WTC11 (cell line): ENCODE measurements around the gene FCER1G.

Source experiments
- ATF1 ChIP-seq: sonication (generic); formaldehyde crosslinking; IDR thresholded peaks from 2 replicates; pipeline ENCODE4 v1.8.1; 2023; ENCODE audit warnings: mild to moderate bottlenecking, moderate library complexity, missing genetic modification reagents
- CREM ChIP-seq: sonication (generic); formaldehyde crosslinking; IDR thresholded peaks from 2 replicates; pipeline ENCODE4 v1.8.1; 2022; ENCODE audit warnings: mild to moderate bottlenecking, missing genetic modification reagents, moderate library complexity
- FOXJ3 ChIP-seq: sonication (generic); formaldehyde crosslinking; IDR thresholded peaks from 2 replicates; pipeline ENCODE4 v1.9.0; 2021; ENCODE audit warnings: missing genetic modification reagents, mild to moderate bottlenecking, borderline replicate concordance
- SMAD4 ChIP-seq: sonication (generic); formaldehyde crosslinking; IDR thresholded peaks from 2 replicates; pipeline ENCODE4 v1.8.0; 2022; ENCODE audit warnings: mild to moderate bottlenecking, missing genetic modification reagents
- TCF7 ChIP-seq: sonication (generic); formaldehyde crosslinking; IDR thresholded peaks from 2 replicates; pipeline ENCODE4 v1.8.0; 2022; ENCODE audit warnings: mild to moderate bottlenecking, low read depth, missing genetic modification reagents, moderate library complexity
- ZNF232 ChIP-seq: sonication (generic); formaldehyde crosslinking; IDR thresholded peaks from 2 replicates; pipeline ENCODE4 v1.8.0; 2022; ENCODE audit warnings: mild to moderate bottlenecking, missing genetic modification reagents
- ZNF317 ChIP-seq: sonication (generic); formaldehyde crosslinking; IDR thresholded peaks from 2 replicates; pipeline ENCODE4 v1.8.1; 2023; ENCODE audit warnings: low read depth, mild to moderate bottlenecking, moderate library complexity, missing genetic modification reagents, borderline replicate concordance
- TF ChIP-seq, protein P1 (sequence below): fragments of 200-600 bp; IDR thresholded peaks from 2 replicates; pipeline ENCODE4 v1.8.0; 2022; ENCODE audit warnings: antibody characterized with exemption
- TF ChIP-seq, protein P2 (sequence below): sonication (generic); formaldehyde crosslinking; IDR thresholded peaks from 2 replicates; pipeline ENCODE4 v1.8.1; 2022; ENCODE audit warnings: low read depth, missing genetic modification reagents, borderline replicate concordance

DNA sequence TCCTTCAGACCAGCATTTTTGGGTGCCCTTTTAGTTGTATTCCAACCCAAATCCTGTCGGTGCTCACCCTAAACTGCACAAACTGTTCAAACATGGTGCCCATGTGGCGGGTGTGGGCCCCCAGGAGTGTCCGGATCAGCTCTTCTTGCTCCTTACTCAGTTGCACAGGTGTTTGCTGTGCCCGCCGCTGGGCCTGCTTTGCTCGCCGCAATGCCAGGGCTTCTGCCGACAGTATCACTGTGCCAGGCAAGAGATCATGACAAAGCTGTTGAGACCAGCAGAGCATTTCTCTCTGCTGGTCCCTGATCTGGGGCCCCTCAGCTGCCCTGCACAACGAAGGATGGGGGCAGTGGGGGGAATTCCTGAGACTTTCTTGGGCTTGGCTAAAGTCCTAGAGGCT is 18.0 kb downstream of the FCER1G start:
- TF ChIP-seq, protein P1, sequence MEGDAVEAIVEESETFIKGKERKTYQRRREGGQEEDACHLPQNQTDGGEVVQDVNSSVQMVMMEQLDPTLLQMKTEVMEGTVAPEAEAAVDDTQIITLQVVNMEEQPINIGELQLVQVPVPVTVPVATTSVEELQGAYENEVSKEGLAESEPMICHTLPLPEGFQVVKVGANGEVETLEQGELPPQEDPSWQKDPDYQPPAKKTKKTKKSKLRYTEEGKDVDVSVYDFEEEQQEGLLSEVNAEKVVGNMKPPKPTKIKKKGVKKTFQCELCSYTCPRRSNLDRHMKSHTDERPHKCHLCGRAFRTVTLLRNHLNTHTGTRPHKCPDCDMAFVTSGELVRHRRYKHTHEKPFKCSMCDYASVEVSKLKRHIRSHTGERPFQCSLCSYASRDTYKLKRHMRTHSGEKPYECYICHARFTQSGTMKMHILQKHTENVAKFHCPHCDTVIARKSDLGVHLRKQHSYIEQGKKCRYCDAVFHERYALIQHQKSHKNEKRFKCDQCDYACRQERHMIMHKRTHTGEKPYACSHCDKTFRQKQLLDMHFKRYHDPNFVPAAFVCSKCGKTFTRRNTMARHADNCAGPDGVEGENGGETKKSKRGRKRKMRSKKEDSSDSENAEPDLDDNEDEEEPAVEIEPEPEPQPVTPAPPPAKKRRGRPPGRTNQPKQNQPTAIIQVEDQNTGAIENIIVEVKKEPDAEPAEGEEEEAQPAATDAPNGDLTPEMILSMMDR: no peak
- no peak for TF ChIP-seq ATF1 (CRISPR knock-in tag)
- TF ChIP-seq TCF7: no peak
- TF ChIP-seq CREM (CRISPR knock-in tag): no peak
- TF ChIP-seq FOXJ3 (CRISPR knock-in tag): no peak
- TF ChIP-seq ZNF317: no peak
- TF ChIP-seq SMAD4 (CRISPR knock-in tag): no peak
- no peak for TF ChIP-seq ZNF232 (CRISPR knock-in tag)
- TF ChIP-seq, protein P2, sequence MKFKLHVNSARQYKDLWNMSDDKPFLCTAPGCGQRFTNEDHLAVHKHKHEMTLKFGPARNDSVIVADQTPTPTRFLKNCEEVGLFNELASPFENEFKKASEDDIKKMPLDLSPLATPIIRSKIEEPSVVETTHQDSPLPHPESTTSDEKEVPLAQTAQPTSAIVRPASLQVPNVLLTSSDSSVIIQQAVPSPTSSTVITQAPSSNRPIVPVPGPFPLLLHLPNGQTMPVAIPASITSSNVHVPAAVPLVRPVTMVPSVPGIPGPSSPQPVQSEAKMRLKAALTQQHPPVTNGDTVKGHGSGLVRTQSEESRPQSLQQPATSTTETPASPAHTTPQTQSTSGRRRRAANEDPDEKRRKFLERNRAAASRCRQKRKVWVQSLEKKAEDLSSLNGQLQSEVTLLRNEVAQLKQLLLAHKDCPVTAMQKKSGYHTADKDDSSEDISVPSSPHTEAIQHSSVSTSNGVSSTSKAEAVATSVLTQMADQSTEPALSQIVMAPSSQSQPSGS (CRISPR knock-in tag): no peak
